A549 (cell line): Measurements from ENCODE around the gene ESD.

Source experiments
- CTCF ChIP-seq: fragments of >200 bp; sonication (Bioruptor Twin); formaldehyde crosslinking; IDR thresholded peaks from 3 replicates; pipeline ENCODE4 v1.5.1; 2016
- EP300 ChIP-seq, 2 experiments: fragments of >200 bp; sonication (Bioruptor Twin); formaldehyde crosslinking; IDR thresholded peaks; 2 replicates in 1 of 2; 3 replicates in 1 of 2; pipeline ENCODE4 v1.6.1; 2016 to 2017
- HOXA7 ChIP-seq: fragments of 250-450 bp; sonication (Bioruptor Pico); IDR thresholded peaks from 2 replicates; pipeline ENCODE4 v1.5.0; 2020; ENCODE audit warnings: mild to moderate bottlenecking, moderate library complexity
- MAX ChIP-seq: IDR thresholded peaks from 2 replicates; pipeline ENCODE4 v1.6.1; 2012
- POLR2A ChIP-seq: IDR thresholded peaks from 2 replicates; pipeline ENCODE4 v1.6.1; 2012; ENCODE audit warnings: mild to moderate bottlenecking, low read length
- RFX5 ChIP-seq: fragments of 450-650 bp; IDR thresholded peaks from 2 replicates; pipeline ENCODE4 v1.7.1; 2014; ENCODE audit warnings: antibody characterized with exemption, mild to moderate bottlenecking, moderate library complexity
- USF2 ChIP-seq: fragments of 450-650 bp; IDR thresholded peaks from 2 replicates; pipeline ENCODE4 v1.6.1; 2014; ENCODE audit warnings: antibody characterized with exemption
- TF ChIP-seq, protein P1 (sequence below): fragments of 150-350 bp; IDR thresholded peaks from 2 replicates; pipeline ENCODE4 v1.6.1; 2014; ENCODE audit warnings: low read depth, mild to moderate bottlenecking, low read length

DNA sequence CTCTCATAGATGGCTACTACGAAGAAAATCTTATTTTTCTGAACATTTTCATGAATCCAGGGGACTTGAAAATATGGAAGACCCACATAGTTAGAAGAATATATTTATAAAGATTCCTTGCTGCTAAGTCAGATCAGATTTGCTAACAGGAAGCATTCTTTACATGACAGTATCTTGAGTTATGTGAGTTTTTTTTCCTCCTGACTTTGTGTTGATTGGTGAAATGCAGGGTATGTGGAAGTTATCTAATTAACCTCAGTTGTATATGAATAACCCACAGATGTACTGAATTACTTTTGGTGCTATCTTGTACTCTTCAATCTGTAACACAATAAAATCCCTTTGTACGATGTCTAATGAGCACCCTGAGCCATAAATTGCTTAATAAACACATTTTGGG lies 53.8 kb downstream of the ESD start:
- TF ChIP-seq USF2 = no peak
- no peak for TF ChIP-seq POLR2A
- TF ChIP-seq RFX5 = no peak
- TF ChIP-seq CTCF = no peak
- TF ChIP-seq, protein P1, sequence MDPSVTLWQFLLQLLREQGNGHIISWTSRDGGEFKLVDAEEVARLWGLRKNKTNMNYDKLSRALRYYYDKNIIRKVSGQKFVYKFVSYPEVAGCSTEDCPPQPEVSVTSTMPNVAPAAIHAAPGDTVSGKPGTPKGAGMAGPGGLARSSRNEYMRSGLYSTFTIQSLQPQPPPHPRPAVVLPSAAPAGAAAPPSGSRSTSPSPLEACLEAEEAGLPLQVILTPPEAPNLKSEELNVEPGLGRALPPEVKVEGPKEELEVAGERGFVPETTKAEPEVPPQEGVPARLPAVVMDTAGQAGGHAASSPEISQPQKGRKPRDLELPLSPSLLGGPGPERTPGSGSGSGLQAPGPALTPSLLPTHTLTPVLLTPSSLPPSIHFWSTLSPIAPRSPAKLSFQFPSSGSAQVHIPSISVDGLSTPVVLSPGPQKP = no peak
- TF ChIP-seq HOXA7 (CRISPR knock-in tag) = no peak
- TF ChIP-seq EP300 (IDR thresholded peaks at IDR 0.05) = no peak
- no peak for TF ChIP-seq MAX
